Stimulated activated CD4-positive, alpha-beta T cell treated with anti-CD3 and anti-CD28 coated beads, Interleukin-1b, Interleukin-23, amount 100 ng/mL, for 1 hour (primary cell): Measurements from ENCODE around the gene GRWD1.

Experiments
- DNase-seq, 2 donors: peaks; one replicate each; pipeline ENCODE4 v3.0.0-alpha.2; 2020; ENCODE audit warnings: low read depth in 2 of 2

Gene GRWD1

DNA sequence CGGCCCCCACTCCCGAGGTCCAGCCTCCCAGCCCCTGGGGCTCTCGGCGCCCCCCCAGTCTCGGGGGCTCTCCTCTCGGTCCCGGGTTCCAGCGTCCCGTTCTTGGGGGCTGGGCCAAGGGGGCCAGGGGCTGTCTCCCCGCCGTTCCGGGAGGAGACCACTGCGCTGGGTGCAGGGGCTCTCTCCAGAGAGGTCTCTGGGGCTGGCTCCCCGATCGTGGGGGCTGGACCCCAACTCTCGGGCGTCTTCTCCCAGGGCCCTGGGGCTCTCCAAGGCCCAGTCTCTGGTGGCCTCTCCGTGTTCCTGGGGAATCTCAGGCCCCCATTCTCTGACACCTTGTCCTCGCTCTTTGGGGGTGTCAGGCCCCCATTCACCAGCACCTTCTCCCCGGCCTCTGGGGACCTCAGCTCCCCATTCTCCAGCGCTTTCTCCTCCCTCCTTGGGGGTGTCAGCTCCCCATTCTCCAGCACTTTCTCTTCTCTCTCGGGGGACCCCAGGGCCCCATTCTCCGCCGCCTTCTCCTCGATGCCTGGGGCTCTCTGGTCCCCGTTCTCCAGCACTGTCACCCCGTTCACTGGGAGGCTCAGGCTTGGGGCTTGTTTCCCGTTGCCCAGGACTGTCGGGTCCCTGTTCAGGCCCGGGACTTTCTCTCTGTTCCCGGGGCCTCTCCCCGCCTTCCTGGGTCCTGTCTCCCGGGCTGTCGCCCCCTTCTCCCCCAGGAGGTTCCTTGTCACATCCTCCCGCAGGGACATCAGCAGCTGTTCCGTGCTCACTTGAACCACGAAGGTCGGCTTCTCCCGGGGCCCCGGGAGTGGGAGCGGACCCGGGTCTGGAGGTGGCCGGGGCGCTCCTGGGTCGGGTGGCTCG is 52.2 kb downstream of the GRWD1 start:
- DNase-seq, result no peak

DNA sequence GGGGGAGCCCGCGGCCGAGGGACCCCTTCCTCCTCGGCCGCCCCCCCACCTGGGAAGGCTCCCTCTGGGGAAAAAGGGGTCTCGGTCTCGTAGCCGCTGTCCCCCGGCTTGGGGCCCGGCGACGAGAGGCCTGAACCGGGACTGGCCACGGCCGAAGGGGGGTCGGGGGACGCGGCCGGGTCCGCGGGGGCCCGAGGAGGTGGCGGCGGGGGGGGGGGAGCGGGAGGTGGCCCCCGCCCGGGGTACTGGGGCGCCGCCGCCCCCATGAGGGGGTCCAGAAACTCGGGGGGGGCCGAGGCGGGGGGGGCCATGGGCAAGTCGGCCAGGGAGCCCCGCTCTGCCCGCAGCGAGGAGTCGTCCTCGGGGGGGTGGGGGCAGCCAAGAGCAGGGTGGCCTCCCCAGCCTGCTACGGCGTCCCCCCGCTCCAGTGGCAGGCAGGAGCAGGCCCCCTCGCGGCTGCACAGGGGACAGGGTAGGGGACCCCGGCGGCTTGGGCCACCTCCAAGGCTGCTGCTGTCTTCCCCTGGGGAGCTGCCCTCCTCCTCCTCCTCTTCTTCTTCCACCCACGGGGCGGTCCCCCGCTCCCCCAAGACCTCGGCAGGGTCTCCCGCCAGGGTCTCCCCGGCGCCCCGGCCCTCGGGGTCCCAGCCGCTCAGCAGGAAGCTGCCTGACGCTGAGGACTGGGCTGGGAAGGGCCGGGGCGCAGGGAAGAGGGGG is 53.0 kb downstream of the GRWD1 start:
- no peak for DNase-seq

DNA sequence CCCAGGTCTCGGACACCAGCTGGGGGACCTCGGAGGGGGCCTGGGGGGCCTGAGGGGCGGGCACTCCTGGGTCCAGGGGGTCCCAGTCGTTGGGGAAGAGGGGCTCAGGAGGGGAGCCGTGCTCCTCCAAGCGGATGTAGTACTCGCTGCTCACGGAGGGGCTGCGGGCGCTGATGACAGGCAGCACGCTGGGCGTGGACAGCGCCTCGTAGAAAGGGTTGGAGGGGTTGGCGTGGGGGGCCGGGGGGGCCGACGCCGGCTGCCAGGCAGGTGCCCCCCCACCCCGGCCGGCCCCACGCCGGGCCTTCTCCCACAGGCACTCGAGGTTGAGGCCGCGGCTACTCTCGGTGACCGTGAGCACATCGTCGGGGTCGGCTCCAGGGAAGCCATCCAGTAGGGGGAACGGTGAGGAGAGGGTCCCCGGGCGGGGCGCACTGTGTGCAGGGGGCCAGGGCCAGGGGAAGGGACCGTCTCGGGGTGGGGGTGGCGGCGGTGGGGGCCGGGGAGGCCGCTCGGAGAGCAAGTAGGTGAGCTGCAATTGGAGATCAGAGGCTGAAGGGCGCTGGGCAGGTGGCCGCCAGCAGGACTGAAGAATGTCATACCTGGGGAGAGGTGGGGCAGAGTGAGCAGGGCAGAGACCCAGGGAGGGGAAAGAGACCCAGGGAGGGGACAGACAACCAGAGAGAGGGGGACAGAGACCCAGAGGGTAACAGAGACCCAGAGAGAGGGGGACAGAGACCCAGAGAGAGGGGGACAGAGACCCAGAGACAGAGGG is 53.7 kb downstream of the GRWD1 start:
- DNase-seq, result no peak

DNA sequence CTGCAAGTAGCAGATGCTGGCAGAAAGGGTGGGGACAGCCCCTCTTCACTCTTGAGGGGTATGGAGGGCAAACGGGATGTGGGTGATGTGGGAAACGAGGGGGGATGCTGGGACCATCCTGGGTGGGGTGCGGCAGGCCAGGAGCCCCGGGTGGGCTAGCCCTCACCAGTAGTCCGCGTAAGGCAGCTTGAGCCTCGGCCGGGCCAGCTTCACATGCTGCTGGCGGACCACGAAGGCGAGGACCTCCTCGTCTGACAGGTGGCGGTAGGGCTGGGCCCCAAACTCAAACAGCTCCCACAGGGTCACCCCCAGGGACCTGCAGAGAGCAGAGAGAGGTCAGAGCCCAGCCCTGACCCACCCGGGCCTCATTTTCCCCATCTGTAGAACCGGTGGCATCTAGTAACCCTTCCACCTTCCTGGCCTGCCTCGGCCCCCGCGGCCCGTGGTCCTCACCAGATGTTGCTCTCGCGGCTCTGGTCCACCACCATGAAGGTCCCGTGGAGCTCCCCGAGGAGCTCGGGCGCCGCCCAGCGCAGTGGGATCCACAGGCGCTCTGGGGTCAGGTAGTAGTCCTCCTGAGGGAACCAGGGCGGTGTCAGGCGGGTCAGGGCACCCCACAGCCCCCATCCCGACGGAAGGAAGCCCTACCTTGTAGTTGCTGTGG is 55.2 kb downstream of the GRWD1 start:
- no peak for DNase-seq

DNA sequence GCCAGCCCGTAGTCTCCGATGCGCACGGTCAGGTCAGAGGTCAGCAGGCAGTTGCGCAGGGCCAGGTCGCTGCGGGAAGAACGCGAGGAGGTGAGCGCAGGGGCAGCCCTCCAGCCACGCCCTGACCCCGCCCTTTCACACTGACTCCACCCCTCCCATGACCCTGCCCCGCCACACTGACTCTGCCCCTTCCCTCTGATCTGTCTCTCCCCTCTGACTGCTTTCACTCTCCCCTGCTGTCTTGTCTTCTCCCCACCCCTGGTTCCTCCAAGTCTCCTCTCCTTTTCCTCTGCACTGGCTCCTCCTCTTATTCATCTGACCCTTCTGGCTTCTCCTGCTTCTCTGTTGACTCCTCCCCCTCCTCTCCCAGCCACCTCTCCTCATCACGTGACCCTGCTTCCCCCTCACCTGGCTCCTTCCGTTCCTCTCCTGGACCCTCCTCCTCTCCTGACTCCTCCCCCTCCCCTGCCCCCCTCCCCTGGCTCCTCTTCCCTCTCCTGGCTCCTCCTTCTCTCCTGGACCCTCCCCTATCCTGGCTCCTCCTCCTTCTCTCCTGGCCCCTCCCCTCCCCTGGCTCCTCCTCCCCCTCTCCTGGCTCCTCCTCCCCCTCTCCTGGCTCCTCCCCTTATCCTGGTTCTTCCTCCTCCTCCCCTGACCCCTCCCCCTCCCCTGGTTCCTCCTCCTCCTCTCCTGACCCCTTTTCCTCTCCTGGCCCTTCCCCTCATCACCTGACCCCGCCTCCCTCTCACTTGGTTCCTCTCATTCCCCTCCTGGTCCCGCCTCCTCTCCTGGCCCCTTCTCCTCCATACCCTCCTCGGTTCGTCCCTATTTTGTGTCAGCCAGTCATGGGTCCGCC is 55.9 kb downstream of the GRWD1 start:
- peak in 1 of 2 donors; percentile 49 for DNase-seq

DNA sequence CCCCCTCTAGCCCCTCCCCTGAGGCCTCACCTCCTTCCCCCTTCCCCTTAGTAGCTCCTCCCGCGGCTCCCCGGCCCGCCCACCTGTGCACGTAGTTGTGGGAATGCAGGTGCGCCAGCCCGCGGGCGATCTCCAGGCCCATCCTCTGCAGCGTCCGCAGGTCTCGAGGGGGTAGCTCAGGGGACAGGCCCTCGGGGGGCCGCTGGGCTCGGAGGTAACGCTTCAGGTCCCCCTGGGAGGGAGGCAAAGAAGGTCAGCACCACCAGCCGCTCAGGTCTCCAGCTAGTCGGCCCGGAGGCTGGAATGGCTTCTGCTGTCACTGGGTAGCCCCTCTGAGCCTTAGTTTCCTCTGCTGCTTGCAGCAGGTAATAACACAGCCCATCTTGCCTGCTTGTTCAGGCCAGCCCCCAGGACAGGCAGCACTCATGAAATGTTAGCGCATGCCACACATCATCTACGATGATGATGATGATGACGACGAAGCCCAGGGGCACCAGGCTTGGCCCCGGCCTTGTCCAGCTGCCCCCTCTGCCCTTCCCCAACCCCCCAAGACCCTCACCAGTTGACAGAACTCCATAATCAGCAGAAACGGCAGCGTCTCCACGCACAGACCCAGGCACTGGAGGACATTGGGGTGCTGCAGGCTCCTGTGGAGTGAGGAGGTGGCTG is 56.7 kb downstream of the GRWD1 start:
- no peak for DNase-seq

DNA sequence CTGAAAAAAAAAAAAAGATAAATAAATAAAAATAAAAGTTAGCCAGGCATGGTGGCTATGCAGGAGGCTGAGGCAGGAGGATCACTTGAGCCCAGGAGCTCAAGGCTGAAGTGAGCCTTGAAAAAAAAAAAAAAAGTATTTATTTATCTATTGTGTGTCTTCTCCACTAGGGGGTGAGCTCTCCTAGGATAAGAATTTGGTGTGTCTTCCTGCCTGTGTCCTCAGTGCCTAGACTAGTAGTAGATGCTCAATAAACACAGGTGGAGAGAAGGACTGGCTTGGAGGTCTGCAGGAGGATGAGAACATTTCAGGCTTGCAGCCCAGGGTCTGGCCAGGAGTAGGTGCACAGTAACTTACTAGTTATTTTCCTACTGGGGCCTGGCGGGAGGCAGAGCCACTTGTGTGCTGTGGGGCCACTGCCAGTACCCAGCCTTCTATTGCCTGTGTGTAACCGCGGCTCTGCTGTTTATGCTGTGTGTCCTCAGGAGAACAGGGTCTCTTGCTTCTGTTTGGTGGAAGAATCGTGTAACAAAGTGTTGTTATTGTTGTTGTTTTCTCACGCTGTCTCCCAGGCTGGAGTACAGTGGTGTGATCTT is 60.5 kb downstream of the GRWD1 start:
- no peak for DNase-seq
